ACC112 (cell line): ENCODE measurements around the gene YY1AP1.
"Not testable (repeated sequence)": the region's sequence is repeated elsewhere in the genome, so short reads cannot be mapped to it uniquely, and the experiment has no call there.

ENCODE experiments used
- H2AFZ ChIP-seq: fragments of 200-600 bp; sonication (generic); one replicate; pipeline ENCODE4 v1.6.0; 2017; ENCODE audit warnings: antibody characterized with exemption, low read length; ENCODE audit not compliant: unreplicated experiment
- H3K27ac ChIP-seq: fragments of 200-600 bp; sonication (generic); 2 replicates; pipeline ENCODE4 v1.5.1; 2014; ENCODE audit warnings: low read depth, mild to moderate bottlenecking, antibody characterized with exemption, low read length, moderate library complexity
- H3K27me3 ChIP-seq: fragments of 200-600 bp; sonication (generic); 2 replicates; pipeline ENCODE4 v1.6.1; 2014; ENCODE audit warnings: mild to moderate bottlenecking, antibody characterized with exemption, low read length, moderate library complexity, mixed read lengths; ENCODE audit not compliant: insufficient read depth
- H3K36me3 ChIP-seq: fragments of 200-600 bp; sonication (generic); 2 replicates; pipeline ENCODE4 v1.6.1; 2016; ENCODE audit warnings: mild to moderate bottlenecking, antibody characterized with exemption, low read length, moderate library complexity, mixed read lengths; ENCODE audit not compliant: insufficient read depth
- H3K4me1 ChIP-seq: fragments of 200-600 bp; sonication (generic); one replicate; pipeline ENCODE4 v1.6.1; 2016; ENCODE audit warnings: low read length, mixed read lengths; ENCODE audit not compliant: insufficient read depth, unreplicated experiment, control insufficient read depth
- H3K4me3 ChIP-seq: fragments of 200-600 bp; sonication (generic); 2 replicates; pipeline ENCODE4 v1.5.1; 2014; ENCODE audit warnings: mild to moderate bottlenecking, low read depth, low read length
- H3K79me2 ChIP-seq: fragments of 200-600 bp; sonication (generic); one replicate; pipeline ENCODE4 v1.6.0; 2016; ENCODE audit warnings: low read length; ENCODE audit not compliant: control insufficient read depth, unreplicated experiment, insufficient read depth

YY1AP1 gene

GRCh38 chr1:155645648-155646047 is 42.9 kb downstream of the YY1AP1 start:
- Histone ChIP-seq H3K36me3 (peaks cover 29% of the 10 kb centered on the region; the same call in 1 of the 2 replicates), H2AFZ (no peak overlapping the region), H3K4me3 (peak overlapping the region; percentile 50), H3K4me1 (peaks cover 26% of the 10 kb centered on the region), H3K27ac (peak overlapping the region; percentile 55), H3K27me3 (no peaks in the 10 kb centered on the region), H3K79me2 (no peaks in the 10 kb centered on the region)

- Histone ChIP-seq H3K79me2 (no peaks in the 10 kb centered on the region), H3K4me3 (peak overlapping the region; percentile 50; the same call in 1 of the 2 replicates), H3K4me1 (peaks cover 21% of the 10 kb centered on the region), H3K27ac (peak overlapping the region; percentile 55), H3K27me3 (no peaks in the 10 kb centered on the region), H2AFZ (peak overlapping the region; percentile 71), H3K36me3 (peaks cover 29% of the 10 kb centered on the region; the same call in 1 of the 2 replicates)
These were observed 43.5 kb downstream of the YY1AP1 start for GRCh38 chr1:155645034-155645598.

- Histone ChIP-seq H3K4me1 (peaks cover 21% of the 10 kb centered on the region), H3K27ac (no peak overlapping the region), H3K36me3 (peaks cover 31% of the 10 kb centered on the region; the same call in 1 of the 2 replicates), H3K4me3 (no peak overlapping the region), H3K79me2 (no peaks in the 10 kb centered on the region), H2AFZ (no peak overlapping the region), H3K27me3 (no peaks in the 10 kb centered on the region)
These were observed 45.3 kb downstream of the YY1AP1 start for GRCh38 chr1:155643230-155643629.

GRCh38 chr1:155642559-155643180 is 45.9 kb downstream of the YY1AP1 start:
- not testable (repeated sequence) for H3K27me3 ChIP-seq, H3K4me3 ChIP-seq, H3K27ac ChIP-seq, H3K79me2 ChIP-seq, H2AFZ ChIP-seq
- peaks cover 21% of the 10 kb centered on the region for H3K4me1 ChIP-seq
- peaks cover 31% of the 10 kb centered on the region; the same call in 1 of the 2 replicates for H3K36me3 ChIP-seq

- H3K4me3 ChIP-seq, result no peak overlapping the region
- peaks cover 33% of the 10 kb centered on the region; the same call in 1 of the 2 replicates for H3K36me3 ChIP-seq
- H3K4me1 ChIP-seq, result peaks cover 8% of the 10 kb centered on the region
- H3K27ac ChIP-seq, result no peak overlapping the region
- no peaks in the 10 kb centered on the region for H3K27me3 ChIP-seq
- no peaks in the 10 kb centered on the region for H3K79me2 ChIP-seq
- no peak overlapping the region for H2AFZ ChIP-seq
These were observed 48.2 kb downstream of the YY1AP1 start for GRCh38 chr1:155640367-155640766.

GRCh38 chr1:155636397-155637153 is 52.0 kb downstream of the YY1AP1 start:
- Histone ChIP-seq H2AFZ (no peak overlapping the region), H3K79me2 (no peaks in the 10 kb centered on the region), H3K27ac (no peak overlapping the region), H3K36me3 (peaks cover 8% of the 10 kb centered on the region; the same call in 1 of the 2 replicates), H3K4me3 (no peak overlapping the region), H3K4me1 (peaks cover 3% of the 10 kb centered on the region), H3K27me3 (no peaks in the 10 kb centered on the region)

GRCh38 chr1:155626428-155626827 is 62.1 kb downstream of the YY1AP1 start:
- not testable (repeated sequence) for H2AFZ ChIP-seq, H3K4me1 ChIP-seq, H3K36me3 ChIP-seq, H3K79me2 ChIP-seq, H3K27me3 ChIP-seq, H3K27ac ChIP-seq, H3K4me3 ChIP-seq

GRCh38 chr1:155623357-155623756 is 65.2 kb downstream of the YY1AP1 start:
- Histone ChIP-seq H3K4me3 (no peak overlapping the region), H3K79me2 (no peaks in the 10 kb centered on the region)

GRCh38 chr1:155622191-155622590 is 66.4 kb downstream of the YY1AP1 start:
- Histone ChIP-seq H3K27ac (no peak overlapping the region), H3K79me2 (no peaks in the 10 kb centered on the region), H2AFZ (peak overlapping the region; percentile 38), H3K4me3 (no peak overlapping the region), H3K27me3 (no peaks in the 10 kb centered on the region), H3K4me1 (no peaks in the 10 kb centered on the region), H3K36me3 (no peaks in the 10 kb centered on the region)

More at GRCh38 chr1:155623357-155623756, 65.2 kb downstream of the YY1AP1 start:
- no peaks in the 10 kb centered on the region for H3K36me3 ChIP-seq
- H2AFZ ChIP-seq, result no peak overlapping the region
- no peaks in the 10 kb centered on the region for H3K27me3 ChIP-seq
- no peaks in the 10 kb centered on the region for H3K4me1 ChIP-seq
- H3K27ac ChIP-seq, result no peak overlapping the region

- H3K27ac ChIP-seq, H3K4me3 ChIP-seq, H3K36me3 ChIP-seq, H2AFZ ChIP-seq, H3K27me3 ChIP-seq, H3K4me1 ChIP-seq, H3K79me2 ChIP-seq: not testable (repeated sequence)
These were observed 75.3 kb downstream of the YY1AP1 start for GRCh38 chr1:155613226-155613625.
